NB4 (cell line): Measurements from ENCODE around the gene MUSTN1.

Source experiments
- MYC ChIP-seq: IDR thresholded peaks from 2 replicates; pipeline ENCODE4 v1.6.1; 2011; ENCODE audit warnings: low read depth, low read length
- TF ChIP-seq, protein P1 (sequence below): IDR thresholded peaks from one replicate; pipeline ENCODE4 v1.5.1; 2012; ENCODE audit warnings: low read depth, low read length

GRCh38 chr3:52873433-52874159, 38.8 kb upstream of the MUSTN1 start:
- TF ChIP-seq MYC: no peak
- TF ChIP-seq, protein P1, sequence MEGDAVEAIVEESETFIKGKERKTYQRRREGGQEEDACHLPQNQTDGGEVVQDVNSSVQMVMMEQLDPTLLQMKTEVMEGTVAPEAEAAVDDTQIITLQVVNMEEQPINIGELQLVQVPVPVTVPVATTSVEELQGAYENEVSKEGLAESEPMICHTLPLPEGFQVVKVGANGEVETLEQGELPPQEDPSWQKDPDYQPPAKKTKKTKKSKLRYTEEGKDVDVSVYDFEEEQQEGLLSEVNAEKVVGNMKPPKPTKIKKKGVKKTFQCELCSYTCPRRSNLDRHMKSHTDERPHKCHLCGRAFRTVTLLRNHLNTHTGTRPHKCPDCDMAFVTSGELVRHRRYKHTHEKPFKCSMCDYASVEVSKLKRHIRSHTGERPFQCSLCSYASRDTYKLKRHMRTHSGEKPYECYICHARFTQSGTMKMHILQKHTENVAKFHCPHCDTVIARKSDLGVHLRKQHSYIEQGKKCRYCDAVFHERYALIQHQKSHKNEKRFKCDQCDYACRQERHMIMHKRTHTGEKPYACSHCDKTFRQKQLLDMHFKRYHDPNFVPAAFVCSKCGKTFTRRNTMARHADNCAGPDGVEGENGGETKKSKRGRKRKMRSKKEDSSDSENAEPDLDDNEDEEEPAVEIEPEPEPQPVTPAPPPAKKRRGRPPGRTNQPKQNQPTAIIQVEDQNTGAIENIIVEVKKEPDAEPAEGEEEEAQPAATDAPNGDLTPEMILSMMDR: no peak
